Measurements from ENCODE around the gene F2R. TPM values are rescaled to one million over a fixed set of nuclear protein-coding genes. Genes with fewer than 3 reads are reported as not detected.

Gene F2R
- total RNA-seq, 4 donors from 2014 or later, result 0.75 to 10.7 (median 6.8) TPM

- Histone ChIP-seq H3K36me3 (peaks cover 0 to 7% (median 0%) of the 10 kb centered on the region in 4 donors), H3K4me1 (peaks cover 0 to 13% (median 2%) of the 10 kb centered on the region in 4 donors), H3K4me3 (no peak overlapping the region), H3K27me3 (no peaks in the 10 kb centered on the region), H3K9me3 (no peaks in the 10 kb centered on the region), H3K27ac (peak overlapping the region in 1 of 4 donors; percentile 34)
- in situ Hi-C loops (cut with MboI; ENCODE audit: low pct_ligation_motif_present in 1 of 4, low pct_unique_long_range_greater_than_20kb in 1 of 4, low sequenced_read_pairs in 3 of 4), result no loop called here
- WGBS, 2 donors (ENCODE audit: low coverage in 1 of 2), result 37 to 64% methylated on average over 6 to 9 of the region's 9 CpGs
- no peak for DNase-seq
- TF ChIP-seq CTCF (IDR thresholded peaks at IDR 0.05), result no peak
- no peak for TF ChIP-seq POLR2AphosphoS5 (IDR thresholded peaks at IDR 0.05)
- TF ChIP-seq EP300 (IDR thresholded peaks at IDR 0.05; ENCODE audit: low read depth), result no peak
- no peak for TF ChIP-seq POLR2A (IDR thresholded peaks at IDR 0.05)
- intact Hi-C loops (cut with DNase I; ENCODE audit: low total_unique reads), result no loop called here
Observed at GRCh38 chr5:76683816-76684731, 31.9 kb upstream of the F2R start.

GRCh38 chr5:76684756-76685519 is 31.0 kb upstream of the F2R start:
- 83 to 100% methylated on average over 1 to 5 of the region's 5 CpGs for WGBS, 2 donors (ENCODE audit: low coverage in 1 of 2)
- no peak overlapping the region for H3K4me3 ChIP-seq
- in situ Hi-C loops (cut with MboI; ENCODE audit: low pct_ligation_motif_present in 1 of 4, low pct_unique_long_range_greater_than_20kb in 1 of 4, low sequenced_read_pairs in 3 of 4) (no loop called here), intact Hi-C loops (cut with DNase I; ENCODE audit: low total_unique reads) (no loop called here)
- H3K9me3 ChIP-seq, result no peaks in the 10 kb centered on the region
- DNase-seq, result no peak
- H3K27me3 ChIP-seq, result no peaks in the 10 kb centered on the region
- peak overlapping the region in 1 of 4 donors; percentile 34 for H3K27ac ChIP-seq
- peaks cover 0 to 7% (median 0%) of the 10 kb centered on the region in 4 donors for H3K36me3 ChIP-seq
- peaks cover 0 to 13% (median 2%) of the 10 kb centered on the region in 4 donors for H3K4me1 ChIP-seq
- TF ChIP-seq POLR2AphosphoS5 (IDR thresholded peaks at IDR 0.05) (no peak), EP300 (IDR thresholded peaks at IDR 0.05; ENCODE audit: low read depth) (no peak), CTCF (IDR thresholded peaks at IDR 0.05) (no peak), POLR2A (IDR thresholded peaks at IDR 0.05) (no peak)

GRCh38 chr5:76685704-76686103 is 30.2 kb upstream of the F2R start:
- no peak for TF ChIP-seq EP300 (IDR thresholded peaks at IDR 0.05; ENCODE audit: low read depth)
- Histone ChIP-seq H3K4me1 (peaks cover 0 to 18% (median 5%) of the 10 kb centered on the region in 4 donors), H3K4me3 (no peak overlapping the region), H3K36me3 (peaks cover 0 to 7% (median 0%) of the 10 kb centered on the region in 4 donors), H3K27me3 (no peaks in the 10 kb centered on the region), H3K27ac (no peak overlapping the region), H3K9me3 (no peaks in the 10 kb centered on the region)
- intact Hi-C loops (cut with DNase I; ENCODE audit: low total_unique reads), result no loop called here
- no peak for DNase-seq
- in situ Hi-C loops (cut with MboI; ENCODE audit: low pct_ligation_motif_present in 1 of 4, low pct_unique_long_range_greater_than_20kb in 1 of 4, low sequenced_read_pairs in 3 of 4), result no loop called here
- 74 to 86% methylated on average over 3 of the region's 3 CpGs for WGBS, 2 donors (ENCODE audit: low coverage in 1 of 2)

- 96 to 100% methylated on average over 1 of the region's 1 CpG for WGBS, 2 donors (ENCODE audit: low coverage in 1 of 2)
- H3K36me3 ChIP-seq, result peaks cover 0 to 7% (median 0%) of the 10 kb centered on the region in 4 donors
- no peaks in the 10 kb centered on the region for H3K9me3 ChIP-seq
- intact Hi-C loops (cut with DNase I; ENCODE audit: low total_unique reads), result no loop called here
- in situ Hi-C loops (cut with MboI; ENCODE audit: low pct_ligation_motif_present in 1 of 4, low pct_unique_long_range_greater_than_20kb in 1 of 4, low sequenced_read_pairs in 3 of 4), result no loop called here
- peaks cover 0 to 32% (median 16%) of the 10 kb centered on the region in 4 donors for H3K4me1 ChIP-seq
- H3K27ac ChIP-seq, result no peak overlapping the region
- no peak for TF ChIP-seq CTCF (IDR thresholded peaks at IDR 0.05)
- TF ChIP-seq POLR2A (IDR thresholded peaks at IDR 0.05), result no peak
- no peak for TF ChIP-seq POLR2AphosphoS5 (IDR thresholded peaks at IDR 0.05)
- no peak for TF ChIP-seq EP300 (IDR thresholded peaks at IDR 0.05; ENCODE audit: low read depth)
- no peak overlapping the region for H3K4me3 ChIP-seq
- H3K27me3 ChIP-seq, result no peaks in the 10 kb centered on the region
- DNase-seq, result no peak
Observed at GRCh38 chr5:76688212-76688611, 27.7 kb upstream of the F2R start.

All from transverse colon (tissue), 4 donors.